Activated CD4-positive, alpha-beta T cell treated with anti-CD3 and anti-CD28 coated beads, Interleukin-2, amount 50 U/mL, for 4 hours (primary cell): Measurements from ENCODE around the gene MTCH2.

Experiments
- DNase-seq, 2 experiments: peaks; one replicate each; pipeline ENCODE4 v3.0.0-alpha.2; 2020

The MTCH2 gene

DNA sequence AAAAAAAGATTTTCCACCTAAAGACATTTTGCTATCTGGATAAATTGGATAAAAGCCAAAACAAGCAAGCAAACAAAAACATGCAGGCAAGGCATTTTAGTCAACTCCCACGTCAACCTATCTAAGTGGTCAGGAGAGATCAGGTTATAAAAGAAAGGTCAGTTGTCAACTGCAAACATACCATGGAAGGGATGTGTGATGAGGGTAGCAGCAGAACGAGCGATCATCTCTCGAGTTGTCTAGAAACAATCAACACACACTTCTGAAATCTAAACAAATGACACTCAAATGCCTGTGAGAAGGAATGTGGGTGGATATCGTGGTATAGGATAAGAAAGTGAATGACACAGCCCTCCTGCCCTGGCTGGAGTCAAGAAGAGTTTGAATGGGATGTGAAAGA, 10.9 kb downstream of the MTCH2 start:
- no peak for DNase-seq

DNA sequence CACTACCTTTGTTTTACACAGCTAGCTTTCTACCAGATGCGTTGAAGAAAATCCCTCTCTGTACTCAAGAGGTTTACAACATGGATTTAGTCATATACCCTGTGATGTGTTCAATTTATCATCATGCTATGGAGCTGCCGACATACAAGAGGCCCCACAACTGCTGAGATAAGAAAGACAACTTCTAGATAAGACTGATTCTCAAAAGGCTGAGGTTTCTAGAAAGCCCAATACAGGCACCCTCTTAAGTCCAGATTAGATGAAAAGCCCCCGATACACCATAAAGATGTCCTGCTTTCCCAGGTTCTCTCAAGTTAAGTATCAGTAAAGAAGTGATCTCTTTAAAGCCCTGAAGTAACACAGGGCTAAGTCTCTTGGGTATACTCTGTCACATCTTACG, 14.3 kb downstream of the MTCH2 start:
- DNase-seq, result no peak

GRCh38 chr11:47626234-47626633, 16.1 kb downstream of the MTCH2 start:
- DNase-seq, result no peak

GRCh38 chr11:47620836-47621378, 21.5 kb downstream of the MTCH2 start:
- DNase-seq, result no peak

DNA sequence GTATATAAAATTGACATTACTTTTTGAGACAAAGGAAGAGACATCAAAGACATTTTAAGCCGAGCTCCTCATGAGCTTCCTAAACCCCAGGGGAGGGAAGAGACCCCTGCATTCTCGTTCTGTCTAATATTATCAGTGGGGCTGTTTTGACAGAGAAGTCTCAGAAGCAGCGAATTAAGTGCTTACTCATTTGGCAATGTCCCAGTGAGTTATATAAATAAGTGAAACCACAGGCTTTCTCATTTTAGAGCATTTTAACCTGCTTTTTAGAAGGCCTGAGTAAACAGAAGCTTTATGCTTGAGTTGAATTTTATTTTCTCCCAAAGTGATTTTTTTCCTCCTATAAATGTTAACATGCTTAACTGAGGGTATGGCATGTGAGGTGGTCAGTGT, 24.9 kb downstream of the MTCH2 start:
- DNase-seq, result no peak

GRCh38 chr11:47616726-47617416, 25.5 kb downstream of the MTCH2 start:
- DNase-seq, result no peak

GRCh38 chr11:47615249-47615648, 27.1 kb downstream of the MTCH2 start:
- no peak for DNase-seq

- DNase-seq, result no peak
Measured at GRCh38 chr11:47611348-47611794, 31.0 kb downstream of the MTCH2 start.

- no peak for DNase-seq
Measured at GRCh38 chr11:47609675-47610074, 32.7 kb downstream of the MTCH2 start.

- DNase-seq, result no peak
Measured at GRCh38 chr11:47607380-47607779, 35.0 kb downstream of the MTCH2 start.

DNA sequence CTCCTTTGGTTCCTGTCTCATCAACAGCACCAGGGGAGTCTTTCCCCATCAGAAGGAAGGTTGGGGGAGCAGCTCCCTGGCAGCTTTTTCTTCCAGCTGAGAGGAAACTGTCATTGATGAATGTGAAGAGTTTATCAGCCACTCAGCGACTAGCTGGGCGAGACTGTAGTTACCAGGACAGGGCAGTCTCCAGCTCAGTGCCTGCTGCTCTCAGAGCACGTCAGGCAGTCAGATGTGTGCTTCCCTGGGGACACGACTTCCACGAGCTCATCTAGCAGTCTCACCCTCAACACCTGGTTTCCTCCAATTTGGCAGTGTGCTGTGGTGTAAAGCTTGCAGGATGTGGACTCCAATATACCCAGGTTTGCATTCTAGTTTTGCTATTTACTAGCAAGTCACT, 35.6 kb downstream of the MTCH2 start:
- no peak for DNase-seq

DNA sequence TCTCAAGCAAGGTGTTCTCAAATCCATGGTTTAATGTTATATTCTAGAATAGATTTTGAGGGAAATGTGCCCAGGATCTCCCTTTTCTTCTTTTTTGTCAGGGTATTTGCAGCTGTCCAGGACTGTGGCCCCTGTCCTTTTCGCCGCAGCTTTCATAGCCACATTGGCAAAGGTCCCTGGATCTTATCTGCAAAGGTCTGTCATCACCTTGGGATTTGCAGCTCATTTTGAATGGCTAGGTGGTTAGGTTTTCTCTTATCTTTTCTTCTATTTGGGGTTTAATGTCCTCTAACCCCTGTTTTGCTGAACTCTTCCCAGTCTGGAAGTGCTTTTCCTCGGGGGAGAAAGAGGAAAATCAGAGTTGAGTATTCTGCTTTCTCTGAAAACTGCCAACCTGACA, 36.4 kb downstream of the MTCH2 start:
- no peak for DNase-seq

DNA sequence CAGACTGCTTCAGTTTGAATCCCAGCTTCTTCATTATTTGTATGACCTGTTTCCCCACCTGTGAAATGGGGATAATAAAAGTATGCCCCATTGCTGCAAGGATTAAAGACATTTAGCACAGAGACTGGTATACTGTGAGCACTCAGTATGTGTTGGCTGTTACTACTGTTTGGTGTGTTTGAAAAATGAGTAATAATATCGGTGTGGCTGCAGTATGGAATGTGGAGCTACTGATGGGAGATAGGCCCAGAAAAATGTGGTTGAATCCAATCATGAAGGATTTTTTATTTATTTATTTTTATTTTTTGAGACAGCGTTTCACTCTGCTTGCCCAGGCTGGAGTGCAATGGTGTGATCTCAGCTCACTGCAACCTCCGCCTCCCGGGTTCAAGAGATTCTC, 39.1 kb downstream of the MTCH2 start:
- DNase-seq, result no peak

- DNase-seq, result no peak
Measured at GRCh38 chr11:47599902-47600301, 42.5 kb downstream of the MTCH2 start.

DNA sequence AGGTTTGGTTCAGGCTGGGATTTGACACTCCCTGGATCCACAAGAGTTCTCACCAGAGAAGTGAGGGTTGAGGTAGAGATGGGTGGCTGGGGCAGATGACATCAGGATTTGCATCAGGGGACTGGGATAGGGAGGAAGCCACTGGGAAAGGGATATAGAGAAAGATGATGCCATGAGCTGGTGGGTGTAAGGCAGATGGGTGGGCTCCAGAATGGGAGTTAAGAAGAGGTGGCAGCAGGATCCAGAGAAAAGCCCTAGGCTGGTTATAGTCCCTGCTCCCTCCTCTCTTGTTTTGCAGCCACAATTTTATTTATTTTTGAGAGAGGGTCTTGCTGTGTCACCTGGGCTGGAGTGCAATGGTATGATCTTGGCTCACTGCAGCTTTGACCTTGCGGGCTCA, 46.4 kb downstream of the MTCH2 start:
- DNase-seq, result no peak

- no peak for DNase-seq
Measured at GRCh38 chr11:47595029-47595428, 47.3 kb downstream of the MTCH2 start.

GRCh38 chr11:47593934-47594855, 48.2 kb downstream of the MTCH2 start, which contains the start of gene C1QTNF4:
C1QTNF4 (minus strand) TSS chr11:47594411; CDS start chr11:47590810, 3,601 bp downstream.
- no peak for DNase-seq

- DNase-seq, result no peak
Measured at GRCh38 chr11:47593492-47593933, 48.8 kb downstream of the MTCH2 start.

DNA sequence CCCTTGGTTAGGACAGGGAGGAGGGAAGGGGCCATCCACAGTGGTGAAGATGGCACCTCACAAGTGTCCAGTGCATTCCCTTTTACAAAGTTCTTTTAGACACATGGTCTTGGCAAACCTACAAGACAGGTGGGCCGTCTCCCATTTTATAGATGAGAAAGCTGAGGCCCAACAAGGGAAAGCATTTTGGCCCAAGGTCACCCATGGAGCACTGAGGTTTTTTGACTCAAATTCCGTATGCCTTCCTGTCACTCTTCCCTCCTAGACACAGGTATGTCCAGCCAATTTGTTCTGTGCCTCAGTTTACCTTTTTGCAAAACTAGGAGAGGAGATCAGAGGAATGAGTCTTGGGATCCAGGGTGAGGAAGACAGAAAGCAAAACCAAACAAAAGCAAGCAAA, 49.4 kb downstream of the MTCH2 start:
- DNase-seq, result no peak

GRCh38 chr11:47592251-47592650, 50.1 kb downstream of the MTCH2 start:
- DNase-seq, result no peak

DNA sequence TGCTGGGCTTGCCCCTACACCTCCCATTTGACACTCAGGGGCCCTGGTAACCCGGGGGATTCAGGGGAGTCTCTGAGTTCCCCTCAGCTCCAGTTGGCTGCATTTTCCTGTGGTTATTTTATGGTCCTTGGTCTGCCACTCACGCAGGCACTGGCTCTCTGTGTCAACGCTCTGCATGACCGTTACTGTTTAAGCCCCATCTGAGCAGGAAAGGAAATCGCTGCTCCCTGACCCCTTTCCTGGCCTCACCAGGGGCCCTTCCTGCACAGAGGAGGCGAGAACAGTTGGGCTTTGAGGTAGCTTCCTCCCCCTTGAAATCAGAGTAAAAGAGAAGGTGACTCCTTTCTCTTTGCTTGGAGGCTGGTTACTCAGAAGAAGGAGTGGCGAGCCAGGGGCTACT, 50.6 kb downstream of the MTCH2 start:
- no peak for DNase-seq

- DNase-seq, result no peak
Measured at GRCh38 chr11:47589977-47590861, 52.1 kb downstream of the MTCH2 start.

DNA sequence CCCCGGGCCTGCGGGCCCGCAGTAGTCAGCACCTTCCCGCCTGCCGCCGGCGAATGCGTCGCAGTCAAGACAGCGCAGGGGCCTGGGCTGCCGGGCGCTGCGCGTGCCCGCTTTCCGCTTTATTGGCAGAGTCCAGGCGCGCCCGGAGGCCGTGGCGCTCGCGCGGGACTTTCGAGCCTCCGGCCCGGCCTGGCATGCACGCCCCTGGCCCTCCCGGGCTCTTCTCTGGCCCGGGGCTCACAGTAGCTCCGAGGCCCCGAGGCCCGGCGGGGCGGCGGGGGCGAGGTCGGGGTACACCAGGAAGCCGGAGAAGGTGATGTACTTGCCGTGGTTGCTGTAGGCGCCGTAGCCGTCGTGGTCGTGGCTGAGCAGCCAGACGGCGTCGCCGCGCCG, 52.8 kb downstream of the MTCH2 start:
- DNase-seq, result no peak
